GM12801 (cell line): Measurements from ENCODE around the gene GAS6.

Experiments used
- CTCF ChIP-seq: IDR thresholded peaks from one replicate; pipeline ENCODE4 v1.5.1; 2011; ENCODE audit warnings: control low read depth; ENCODE audit not compliant: insufficient read length; ENCODE audit errors: extremely low read depth

The GAS6 gene

GRCh38 chr13:113791761-113792160 lies 72.1 kb downstream of the GAS6 start:
- no peak for TF ChIP-seq CTCF

GRCh38 chr13:113791226-113791625 lies 72.7 kb downstream of the GAS6 start:
- TF ChIP-seq CTCF, result no peak

GRCh38 chr13:113789167-113789566 lies 74.7 kb downstream of the GAS6 start:
- TF ChIP-seq CTCF, result no peak

- no peak for TF ChIP-seq CTCF
These were observed 75.3 kb downstream of the GAS6 start for GRCh38 chr13:113788413-113789135.

- no peak for TF ChIP-seq CTCF
These were observed 76.2 kb downstream of the GAS6 start for GRCh38 chr13:113787694-113788093.

- no peak for TF ChIP-seq CTCF
These were observed 77.5 kb downstream of the GAS6 start for GRCh38 chr13:113786262-113786841.

GRCh38 chr13:113785051-113786010 lies 78.5 kb downstream of the GAS6 start:
- no peak for TF ChIP-seq CTCF
